ENCODE measurements around the gene RAB14. TPM values are rescaled to one million over a fixed set of nuclear protein-coding genes. Genes with fewer than 3 reads are reported as not detected.

The RAB14 gene
- total and polyA plus RNA-seq, 3 donors from 2014 or later = 44.6 to 66.7 (median 51.1) TPM

DNA sequence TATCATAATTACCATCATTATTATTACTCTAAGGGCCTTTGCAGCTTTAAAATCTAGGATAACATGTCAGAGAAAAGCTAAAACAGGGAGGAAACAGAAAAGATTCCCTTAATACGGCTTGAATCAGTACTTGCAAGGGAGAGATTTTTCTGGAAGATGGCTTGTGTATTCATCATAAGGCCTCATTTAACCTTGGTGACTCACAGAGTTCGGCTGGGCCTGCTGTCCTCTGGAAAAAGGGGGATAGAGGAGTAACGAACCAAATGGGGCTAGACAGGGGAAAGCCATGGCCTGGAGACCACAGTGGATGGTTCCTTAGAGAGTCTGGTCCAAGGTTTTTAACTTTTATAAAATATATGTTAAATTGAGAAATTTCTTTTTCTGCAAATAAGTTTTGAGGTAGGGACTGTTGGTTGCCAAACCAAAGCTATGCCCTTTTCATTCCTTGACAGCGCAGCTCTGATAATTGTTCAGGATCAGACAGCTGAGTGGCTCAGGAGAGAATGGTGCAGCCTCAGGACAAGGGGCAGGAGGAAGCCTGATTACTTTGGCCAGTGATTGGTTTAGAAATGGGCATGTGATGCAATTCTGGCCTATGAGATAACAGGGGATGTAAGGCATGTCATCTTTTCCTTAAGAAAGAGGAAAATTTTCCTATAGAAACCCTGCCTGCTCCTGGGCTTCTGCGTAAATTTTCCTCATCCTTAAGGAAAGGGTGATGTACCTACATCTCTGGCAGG is 40.7 kb upstream of the RAB14 start:
- intact Hi-C loops (cut with DNase I; ENCODE audit: low total_unique reads) = no loop called here
- H3K27me3 ChIP-seq = no peaks in the 10 kb centered on the region
- H3K36me3 ChIP-seq (ENCODE audit: low read depth, missing control alignments) = no peaks in the 10 kb centered on the region
- H3K9me3 ChIP-seq = no peaks in the 10 kb centered on the region
- H3K4me3 ChIP-seq = no peak overlapping the region
- no peak overlapping the region for H3K27ac ChIP-seq
- no peak for TF ChIP-seq POLR2A (IDR thresholded peaks at IDR 0.05)
- TF ChIP-seq, protein P1, sequence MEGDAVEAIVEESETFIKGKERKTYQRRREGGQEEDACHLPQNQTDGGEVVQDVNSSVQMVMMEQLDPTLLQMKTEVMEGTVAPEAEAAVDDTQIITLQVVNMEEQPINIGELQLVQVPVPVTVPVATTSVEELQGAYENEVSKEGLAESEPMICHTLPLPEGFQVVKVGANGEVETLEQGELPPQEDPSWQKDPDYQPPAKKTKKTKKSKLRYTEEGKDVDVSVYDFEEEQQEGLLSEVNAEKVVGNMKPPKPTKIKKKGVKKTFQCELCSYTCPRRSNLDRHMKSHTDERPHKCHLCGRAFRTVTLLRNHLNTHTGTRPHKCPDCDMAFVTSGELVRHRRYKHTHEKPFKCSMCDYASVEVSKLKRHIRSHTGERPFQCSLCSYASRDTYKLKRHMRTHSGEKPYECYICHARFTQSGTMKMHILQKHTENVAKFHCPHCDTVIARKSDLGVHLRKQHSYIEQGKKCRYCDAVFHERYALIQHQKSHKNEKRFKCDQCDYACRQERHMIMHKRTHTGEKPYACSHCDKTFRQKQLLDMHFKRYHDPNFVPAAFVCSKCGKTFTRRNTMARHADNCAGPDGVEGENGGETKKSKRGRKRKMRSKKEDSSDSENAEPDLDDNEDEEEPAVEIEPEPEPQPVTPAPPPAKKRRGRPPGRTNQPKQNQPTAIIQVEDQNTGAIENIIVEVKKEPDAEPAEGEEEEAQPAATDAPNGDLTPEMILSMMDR (IDR thresholded peaks at IDR 0.05) = no peak
- DNase-seq = no peak
- no peaks in the 10 kb centered on the region for H3K4me1 ChIP-seq
- WGBS, 2 donors = 71 to 77% methylated on average over 5 of the region's 5 CpGs

DNA sequence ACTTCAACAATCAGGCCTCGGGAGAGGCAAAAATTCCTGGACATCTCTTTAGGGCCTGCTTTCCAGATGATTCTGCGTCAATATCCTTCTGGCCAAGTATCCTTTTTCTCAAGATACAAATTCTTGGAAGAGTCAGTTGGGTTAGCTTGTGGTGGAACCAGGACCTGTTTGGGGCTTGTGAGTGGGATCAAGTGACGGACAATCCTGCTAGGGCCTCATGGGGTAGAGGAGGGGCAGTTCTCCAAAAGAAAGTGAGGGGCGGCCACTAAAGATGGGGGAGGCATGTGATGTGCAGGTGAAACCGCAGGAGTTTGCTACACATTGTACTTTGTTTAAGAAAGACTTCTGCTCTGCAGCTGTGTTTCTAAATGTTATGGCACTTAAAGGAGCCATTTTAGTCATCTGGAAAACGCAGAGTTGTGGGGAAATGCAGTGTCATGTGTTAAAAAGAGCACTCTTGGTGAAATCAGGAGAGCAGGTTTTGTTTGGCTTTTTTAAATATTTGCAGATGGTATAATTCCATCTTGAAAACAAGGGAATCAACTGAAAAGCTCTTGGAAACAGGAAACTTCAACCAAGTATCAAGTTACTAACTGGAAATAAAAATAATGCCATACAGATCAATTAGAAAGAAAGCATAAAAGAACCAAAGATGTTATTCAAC is 38.9 kb upstream of the RAB14 start:
- no peaks in the 10 kb centered on the region for H3K36me3 ChIP-seq (ENCODE audit: low read depth, missing control alignments)
- H3K4me3 ChIP-seq = no peak overlapping the region
- no peaks in the 10 kb centered on the region for H3K4me1 ChIP-seq
- 83 to 91% methylated on average over 6 of the region's 6 CpGs for WGBS, 2 donors
- no peak for TF ChIP-seq POLR2A (IDR thresholded peaks at IDR 0.05)
- TF ChIP-seq, protein P1 (IDR thresholded peaks at IDR 0.05) = no peak
- intact Hi-C loops (cut with DNase I; ENCODE audit: low total_unique reads) = no loop called here
- no peak overlapping the region for H3K27ac ChIP-seq
- no peaks in the 10 kb centered on the region for H3K9me3 ChIP-seq
- DNase-seq = no peak
- H3K27me3 ChIP-seq = no peaks in the 10 kb centered on the region

DNA sequence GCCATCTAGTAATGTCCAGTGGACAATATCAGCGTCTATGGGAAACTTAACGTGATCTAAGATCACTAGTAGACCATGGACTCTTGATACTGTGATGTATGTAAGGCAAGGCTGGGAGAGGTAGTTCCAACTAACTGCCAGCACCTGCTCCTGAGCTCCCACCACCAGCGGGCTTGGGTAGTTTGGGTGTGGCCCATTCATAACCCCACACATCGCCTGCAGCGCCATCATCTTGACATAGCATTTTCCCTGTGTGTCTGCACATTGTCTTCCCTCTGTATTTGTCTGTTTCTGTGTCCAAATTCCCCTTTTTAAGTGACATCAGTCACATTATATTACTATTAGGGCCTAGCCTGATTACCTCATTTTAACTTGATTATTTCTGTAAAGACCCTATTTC is 38.2 kb upstream of the RAB14 start:
- no peak overlapping the region for H3K4me3 ChIP-seq
- H3K27me3 ChIP-seq = no peaks in the 10 kb centered on the region
- no peaks in the 10 kb centered on the region for H3K36me3 ChIP-seq (ENCODE audit: low read depth, missing control alignments)
- no peak overlapping the region for H3K27ac ChIP-seq
- TF ChIP-seq, protein P1 (IDR thresholded peaks at IDR 0.05) = no peak
- TF ChIP-seq POLR2A (IDR thresholded peaks at IDR 0.05) = no peak
- H3K4me1 ChIP-seq = no peaks in the 10 kb centered on the region
- no peak for DNase-seq
- intact Hi-C loops (cut with DNase I; ENCODE audit: low total_unique reads) = no loop called here
- WGBS, 2 donors = 96 to 100% methylated on average over 5 of the region's 5 CpGs
- H3K9me3 ChIP-seq = no peaks in the 10 kb centered on the region

DNA sequence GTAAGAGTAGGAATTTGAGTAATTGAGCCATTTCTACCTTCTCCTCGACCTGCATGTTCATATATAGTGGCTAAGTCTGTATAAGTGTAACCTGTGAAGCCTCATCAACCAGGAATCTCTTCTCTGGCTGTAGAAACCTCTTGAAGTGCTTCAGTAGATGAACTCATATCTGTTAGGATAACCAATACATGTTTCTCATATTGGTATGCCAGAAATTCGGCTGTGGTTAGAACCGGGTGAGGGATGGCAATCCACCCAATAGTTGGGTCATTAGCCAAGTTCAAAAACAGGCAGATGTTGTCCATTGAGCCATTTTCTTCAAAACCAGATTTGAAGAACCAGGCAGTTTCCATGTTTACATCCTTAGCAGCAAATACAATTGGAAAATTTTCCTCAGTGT is 37.4 kb upstream of the RAB14 start:
- TF ChIP-seq, protein P1 (IDR thresholded peaks at IDR 0.05) = no peak
- no peak for TF ChIP-seq POLR2A (IDR thresholded peaks at IDR 0.05)
- intact Hi-C loops (cut with DNase I; ENCODE audit: low total_unique reads) = no loop called here
- Histone ChIP-seq H3K9me3 (no peaks in the 10 kb centered on the region), H3K36me3 (ENCODE audit: low read depth, missing control alignments) (no peaks in the 10 kb centered on the region), H3K4me3 (no peak overlapping the region), H3K27me3 (no peaks in the 10 kb centered on the region), H3K27ac (no peak overlapping the region), H3K4me1 (no peaks in the 10 kb centered on the region)
- 90 to 98% methylated on average over 3 of the region's 3 CpGs for WGBS, 2 donors
- DNase-seq = no peak

Data from testis (tissue), 3 donors.